Measurements from ENCODE around the gene CENPF.
"Not testable (repeated sequence)": the region's sequence is repeated elsewhere in the genome, so short reads cannot be mapped to it uniquely, and the experiment has no call there.

The CENPF gene

GRCh38 chr1:214584805-214585766, 17.9 kb upstream of the CENPF start:
- no peak for TF ChIP-seq LEF1 (IDR thresholded peaks at IDR 0.05; ENCODE audit: borderline replicate concordance)
- TF ChIP-seq SP1 (IDR thresholded peaks at IDR 0.05): no peak; the same call in 1 of the 2 replicates
- TF ChIP-seq, protein P1, sequence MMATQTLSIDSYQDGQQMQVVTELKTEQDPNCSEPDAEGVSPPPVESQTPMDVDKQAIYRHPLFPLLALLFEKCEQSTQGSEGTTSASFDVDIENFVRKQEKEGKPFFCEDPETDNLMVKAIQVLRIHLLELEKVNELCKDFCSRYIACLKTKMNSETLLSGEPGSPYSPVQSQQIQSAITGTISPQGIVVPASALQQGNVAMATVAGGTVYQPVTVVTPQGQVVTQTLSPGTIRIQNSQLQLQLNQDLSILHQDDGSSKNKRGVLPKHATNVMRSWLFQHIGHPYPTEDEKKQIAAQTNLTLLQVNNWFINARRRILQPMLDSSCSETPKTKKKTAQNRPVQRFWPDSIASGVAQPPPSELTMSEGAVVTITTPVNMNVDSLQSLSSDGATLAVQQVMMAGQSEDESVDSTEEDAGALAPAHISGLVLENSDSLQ (IDR thresholded peaks at IDR 0.05): no peak
- no peak for TF ChIP-seq SUZ12 (IDR thresholded peaks at IDR 0.05)
- no peak for TF ChIP-seq ELF4 (IDR thresholded peaks at IDR 0.05)
- no peak for TF ChIP-seq TARDBP (IDR thresholded peaks at IDR 0.05)
- no peak for TF ChIP-seq FOXK2 (IDR thresholded peaks at IDR 0.05)
- TF ChIP-seq ZNF384 (IDR thresholded peaks at IDR 0.05): no peak
- TF ChIP-seq FOXA1 (IDR thresholded peaks at IDR 0.05): no peak
- TF ChIP-seq ARNT (IDR thresholded peaks at IDR 0.05): no peak
- no peak for TF ChIP-seq FOXM1 (IDR thresholded peaks at IDR 0.05; ENCODE audit: borderline replicate concordance)
- TF ChIP-seq L3MBTL2 (conservative IDR thresholded peaks at IDR 0.05): no peak
- no peak for TF ChIP-seq NFRKB (IDR thresholded peaks at IDR 0.05)
- POLR2A ChIA-PET: interaction anchor here (1.0 kb wide), 1 partner anchor 253 kb away, joined by 5 read pairs; no protein-coding TSS in a partner anchor
- DNase-seq (ENCODE audit: extremely low spot score): peak; percentile 49
- CTCF ChIA-PET: interaction anchor here (0.8 to 9.6 kb wide), 7 partner anchors 9 to 256 kb away, joined by 3 to 95 read pairs (median 3); no protein-coding TSS in a partner anchor

- TF ChIP-seq SUZ12 (IDR thresholded peaks at IDR 0.05) (no peak), LEF1 (IDR thresholded peaks at IDR 0.05; ENCODE audit: borderline replicate concordance) (no peak), HDGF (IDR thresholded peaks at IDR 0.05; ENCODE audit: borderline replicate concordance) (no peak), CTBP1 (IDR thresholded peaks at IDR 0.05; ENCODE audit: borderline replicate concordance) (no peak), ELF4 (IDR thresholded peaks at IDR 0.05) (no peak), FOXM1 (IDR thresholded peaks at IDR 0.05; ENCODE audit: borderline replicate concordance) (no peak), FOXA1 (IDR thresholded peaks at IDR 0.05) (no peak), TARDBP (IDR thresholded peaks at IDR 0.05) (no peak), BHLHE40 (IDR thresholded peaks at IDR 0.05; ENCODE audit: borderline replicate concordance) (no peak), ARNT (IDR thresholded peaks at IDR 0.05) (no peak), L3MBTL2 (conservative IDR thresholded peaks at IDR 0.05) (no peak), NFRKB (IDR thresholded peaks at IDR 0.05) (no peak), ZNF384 (IDR thresholded peaks at IDR 0.05) (no peak), SP1 (IDR thresholded peaks at IDR 0.05) (no peak)
- TF ChIP-seq, protein P1 (IDR thresholded peaks at IDR 0.05): no peak
- ChIA-PET POLR2A (no interaction called here), CTCF (interaction anchor here (0.7 to 9.6 kb wide), 5 partner anchors 198 to 372 kb away, joined by 3 to 95 read pairs (median 5); no protein-coding TSS in a partner anchor)
- no peak for DNase-seq (ENCODE audit: extremely low spot score)
These were observed 16.4 kb upstream of the CENPF start for GRCh38 chr1:214586621-214587020.

GRCh38 chr1:214587165-214587564, 15.8 kb upstream of the CENPF start:
- POLR2A ChIA-PET: no interaction called here
- no peak for DNase-seq (ENCODE audit: extremely low spot score)
- CTCF ChIA-PET: interaction anchor here (0.7 to 9.6 kb wide), 2 partner anchors 205 to 254 kb away, joined by 3 to 95 read pairs; no protein-coding TSS in a partner anchor
- TF ChIP-seq TARDBP (IDR thresholded peaks at IDR 0.05) (no peak), SUZ12 (IDR thresholded peaks at IDR 0.05) (no peak)

DNA sequence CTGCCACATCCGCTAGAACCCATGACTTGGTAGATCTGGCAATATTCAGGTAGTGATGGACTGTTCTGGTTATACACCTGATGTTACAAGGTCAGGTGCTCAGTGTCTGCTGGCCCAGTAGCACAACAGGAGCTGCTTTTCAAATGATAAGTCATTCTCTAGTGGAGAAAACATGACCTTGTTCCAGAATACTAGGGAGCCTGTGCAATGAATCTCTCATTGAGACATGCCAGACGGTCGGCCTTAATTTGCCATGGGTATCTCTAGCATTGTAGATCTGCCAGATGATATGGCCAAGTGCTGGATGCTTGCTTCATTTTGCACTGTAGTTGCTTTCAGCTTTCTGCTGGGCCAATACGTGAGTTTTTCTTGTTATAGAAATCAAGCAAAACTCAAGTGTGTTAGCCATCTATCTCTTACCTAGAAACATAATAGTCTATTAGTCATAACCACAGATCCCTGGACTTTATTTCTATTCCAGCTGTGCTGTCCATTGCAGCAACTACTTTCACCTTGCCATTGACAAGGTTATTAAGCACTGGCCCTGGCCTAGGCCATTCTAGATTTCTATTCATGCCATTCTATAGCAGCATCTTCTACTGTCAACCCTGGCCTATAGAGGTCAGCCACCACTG, 13.9 kb upstream of the CENPF start:
- CTCF ChIA-PET: interaction anchor here (9.6 kb wide), 1 partner anchor 256 kb away, joined by 95 read pairs; no protein-coding TSS in a partner anchor
- DNase-seq (ENCODE audit: extremely low spot score): no peak
- POLR2A ChIA-PET: no interaction called here
- TF ChIP-seq FOXA1 (IDR thresholded peaks at IDR 0.05): no peak
- TF ChIP-seq ZNF384 (IDR thresholded peaks at IDR 0.05): no peak
- TF ChIP-seq, protein P1 (IDR thresholded peaks at IDR 0.05): no peak
- no peak for TF ChIP-seq HDGF (IDR thresholded peaks at IDR 0.05; ENCODE audit: borderline replicate concordance)
- TF ChIP-seq NFRKB (IDR thresholded peaks at IDR 0.05): no peak
- no peak for TF ChIP-seq TARDBP (IDR thresholded peaks at IDR 0.05)
- TF ChIP-seq SP1 (IDR thresholded peaks at IDR 0.05): no peak

DNA sequence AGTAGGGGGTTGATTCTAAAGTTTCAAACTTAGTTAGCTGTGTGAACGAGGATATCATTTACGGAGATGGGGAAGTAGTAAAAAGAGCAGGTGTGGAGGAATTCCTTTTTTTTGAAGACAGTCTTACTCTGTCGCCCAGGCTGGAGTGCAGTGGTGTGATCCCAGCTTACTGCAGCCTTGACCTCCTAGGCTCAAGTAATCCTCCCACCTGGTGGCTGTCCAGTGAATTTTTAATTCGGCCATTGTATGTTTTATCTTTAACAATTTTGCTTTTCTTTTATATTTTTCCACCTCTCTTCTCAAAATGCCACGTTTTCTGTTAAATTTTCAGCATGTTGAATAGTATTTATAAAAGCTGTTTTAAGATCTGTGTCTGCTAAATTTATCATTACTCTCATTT, 12.3 kb upstream of the CENPF start:
- ChIA-PET POLR2A (no interaction called here), CTCF (no interaction called here)
- TF ChIP-seq L3MBTL2 (conservative IDR thresholded peaks at IDR 0.05): no peak
- no peak for TF ChIP-seq BHLHE40 (IDR thresholded peaks at IDR 0.05; ENCODE audit: borderline replicate concordance)
- TF ChIP-seq SP1 (IDR thresholded peaks at IDR 0.05): no peak
- no peak for TF ChIP-seq ZNF384 (IDR thresholded peaks at IDR 0.05)
- TF ChIP-seq ELF4 (IDR thresholded peaks at IDR 0.05): no peak
- no peak for TF ChIP-seq FOXM1 (IDR thresholded peaks at IDR 0.05; ENCODE audit: borderline replicate concordance)
- no peak for DNase-seq (ENCODE audit: extremely low spot score)

DNA sequence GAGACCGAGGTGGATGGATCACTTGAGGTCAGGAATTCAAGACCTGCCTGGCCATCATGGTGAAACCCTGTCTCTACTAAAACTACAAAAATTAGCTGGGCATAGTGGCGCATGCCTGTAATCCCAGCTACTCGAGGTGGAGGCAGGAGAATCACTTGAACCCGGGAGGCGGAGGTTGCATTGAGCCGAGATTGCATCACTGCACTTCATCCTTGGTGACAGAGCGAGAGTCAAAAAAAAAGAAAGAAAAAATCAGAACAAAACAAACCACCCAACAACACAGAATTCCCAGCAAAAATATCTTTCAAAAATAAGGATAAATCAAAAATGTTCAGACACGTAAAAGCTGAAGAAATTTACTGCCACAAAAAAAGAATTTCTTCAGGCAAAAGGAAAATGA, 11.1 kb upstream of the CENPF start:
- POLR2A ChIA-PET: interaction anchor here (1.4 kb wide), 1 partner anchor 40 kb away, joined by 5 read pairs; the partner anchor contains the start of gene PTPN14
- CTCF ChIA-PET: interaction anchor here (0.7 to 3.5 kb wide), 3 partner anchors 260 to 626 kb away, joined by 3 to 17 read pairs (median 6); no protein-coding TSS in a partner anchor
- DNase-seq (ENCODE audit: extremely low spot score): not testable (repeated sequence)
